D721Med (cell line): ENCODE data around the gene APOL2.

Experiments
- DNase-seq: peaks from one replicate; pipeline ENCODE4 v3.0.0; 2011; ENCODE audit warnings: low spot score; ENCODE audit not compliant: insufficient read length
- FAIRE-seq: peaks from 2 replicates; lab custom pipeline; 2011; peaks lifted over from hg19 to GRCh38; lab: Jason Lieb, UNC
- TF ChIP-seq, protein P1 (sequence below): IDR thresholded peaks from 2 replicates; pipeline ENCODE4 v1.5.1; 2012; ENCODE audit warnings: mild to moderate bottlenecking, control low read depth; ENCODE audit not compliant: insufficient read depth; ENCODE audit errors: missing control alignments

APOL2 gene

DNA sequence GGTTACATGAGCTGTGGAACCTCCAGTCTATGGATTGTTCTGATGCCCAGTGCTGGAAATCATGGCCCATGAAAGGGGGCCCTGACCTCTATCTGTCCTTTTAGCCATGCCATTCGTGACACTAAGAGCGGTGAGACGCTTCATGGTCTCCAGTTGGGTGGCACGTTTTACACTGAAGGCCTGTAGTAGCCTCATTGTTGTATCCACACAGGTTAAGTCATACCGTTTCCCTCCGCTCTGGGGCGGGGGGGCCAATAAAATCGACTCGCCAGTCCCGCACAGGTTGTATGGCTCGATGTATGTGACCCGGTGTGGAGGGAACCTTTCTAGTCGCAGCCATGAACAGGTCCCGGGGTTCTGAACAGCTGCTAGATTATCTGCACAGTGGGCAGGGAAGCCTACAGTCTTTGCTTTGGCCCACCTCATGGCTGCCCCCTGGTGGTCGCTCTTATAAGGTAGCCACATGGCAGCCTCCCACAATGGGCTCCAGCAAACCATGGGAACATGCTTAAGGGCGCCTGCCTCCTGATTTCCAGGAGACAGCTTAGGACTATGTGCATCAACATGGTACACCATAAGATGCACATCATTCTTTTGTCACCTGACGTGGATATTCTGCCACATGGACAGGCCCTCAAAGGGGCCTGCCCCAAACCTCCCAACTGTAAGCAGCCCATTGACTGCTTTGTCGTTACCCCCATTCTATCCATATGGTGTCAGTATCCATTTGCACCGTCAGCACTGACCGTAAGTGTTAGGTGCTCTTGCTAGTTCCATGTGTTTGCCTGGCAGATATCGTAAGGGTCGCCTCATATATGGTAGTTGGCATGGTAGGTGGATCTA lies 59.1 kb downstream of the APOL2 start:
- TF ChIP-seq, protein P1, sequence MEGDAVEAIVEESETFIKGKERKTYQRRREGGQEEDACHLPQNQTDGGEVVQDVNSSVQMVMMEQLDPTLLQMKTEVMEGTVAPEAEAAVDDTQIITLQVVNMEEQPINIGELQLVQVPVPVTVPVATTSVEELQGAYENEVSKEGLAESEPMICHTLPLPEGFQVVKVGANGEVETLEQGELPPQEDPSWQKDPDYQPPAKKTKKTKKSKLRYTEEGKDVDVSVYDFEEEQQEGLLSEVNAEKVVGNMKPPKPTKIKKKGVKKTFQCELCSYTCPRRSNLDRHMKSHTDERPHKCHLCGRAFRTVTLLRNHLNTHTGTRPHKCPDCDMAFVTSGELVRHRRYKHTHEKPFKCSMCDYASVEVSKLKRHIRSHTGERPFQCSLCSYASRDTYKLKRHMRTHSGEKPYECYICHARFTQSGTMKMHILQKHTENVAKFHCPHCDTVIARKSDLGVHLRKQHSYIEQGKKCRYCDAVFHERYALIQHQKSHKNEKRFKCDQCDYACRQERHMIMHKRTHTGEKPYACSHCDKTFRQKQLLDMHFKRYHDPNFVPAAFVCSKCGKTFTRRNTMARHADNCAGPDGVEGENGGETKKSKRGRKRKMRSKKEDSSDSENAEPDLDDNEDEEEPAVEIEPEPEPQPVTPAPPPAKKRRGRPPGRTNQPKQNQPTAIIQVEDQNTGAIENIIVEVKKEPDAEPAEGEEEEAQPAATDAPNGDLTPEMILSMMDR: peak; percentile 57
- FAIRE-seq (no peak), DNase-seq (no peak)

DNA sequence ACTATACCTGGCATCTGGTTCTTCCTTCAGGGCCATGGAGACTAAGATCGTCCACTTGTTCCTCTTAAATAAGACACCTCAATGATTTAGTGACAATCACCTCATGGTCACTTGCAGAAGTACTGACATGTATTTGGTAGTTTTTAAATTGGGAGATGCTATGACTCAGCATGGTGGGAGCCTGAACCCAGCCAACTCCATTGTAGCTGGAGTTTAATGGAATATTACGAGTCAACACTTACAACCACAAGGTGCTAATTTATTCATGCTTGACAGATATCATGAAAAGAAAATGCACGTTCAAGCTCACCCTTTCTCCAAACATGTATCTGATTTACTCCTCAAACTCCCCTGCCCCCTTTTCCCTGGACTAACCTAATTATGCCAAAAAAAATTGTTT lies 62.2 kb downstream of the APOL2 start:
- FAIRE-seq: no peak
- DNase-seq: no peak
- TF ChIP-seq, protein P1: no peak
